HepG2 (cell line): Measurements from ENCODE around the gene BCAR3. TPM values are rescaled to one million over a fixed set of nuclear protein-coding genes. Genes with fewer than 3 reads are reported as not detected.

Source experiments
- ATAC-seq: fragments of 200-7000 bp; cut with Tn5 transposase; 3 replicates; pipeline ENCODE4 v1.9.1; 2020; ENCODE audit warnings: mild to moderate bottlenecking, moderate library complexity
- BruUV-seq: library from RNA; stranded (reverse); fragments of 400-500 nt; replicated peaks from 2 replicates; lab custom pipeline; 2021; lab: Mats Ljungman, UMichigan
- CTCF ChIA-PET: fragments of 300-600 bp; formaldehyde crosslinking; extraction: SDS; loops from one replicate; lab custom pipeline; 2021; ENCODE audit warnings: low total read pairs, inconsistent platforms, low intra/inter-chr PET ratio; lab: Yijun Ruan, JAX
- POLR2A ChIA-PET: fragments of 350-600 bp; sonication (Branson Sonifier 250); formaldehyde crosslinking; loops from one replicate; lab custom pipeline; 2020; ENCODE audit warnings: antibody characterized with exemption, inconsistent platforms; lab: Yijun Ruan, JAX
- DNase-seq: peaks from one replicate; pipeline ENCODE4 v3.0.0-alpha.2; 2015; ENCODE audit warnings: low spot score
- FAIRE-seq: peaks from 3 replicates; lab custom pipeline; 2011; peaks lifted over from hg19 to GRCh38; lab: Jason Lieb, UNC
- H2AFZ ChIP-seq: one replicate; pipeline ENCODE4 v1.6.1; 2011; ENCODE audit warnings: low read length, inconsistent platforms
- H3K27ac ChIP-seq: fragments of 300-600 bp; 3 replicates; pipeline ENCODE4 v1.8.0; 2011; ENCODE audit warnings: mixed run types, mild to moderate bottlenecking, mixed read lengths, low read length, inconsistent platforms; ENCODE audit not compliant: insufficient read depth; ENCODE audit errors: extremely low read length
- H3K27me3 ChIP-seq, 2 experiments: fragments of 200-600 bp in 1 of 2; 2 replicates in 1 of 2; 3 replicates in 1 of 2; pipeline versions ENCODE4 v1.6.0 to v1.8.0; 2011; ENCODE audit warnings: low read length in 2 of 2, mild to moderate bottlenecking in 2 of 2, moderate library complexity in 2 of 2, inconsistent platforms in 1 of 2; ENCODE audit not compliant: insufficient read depth in 2 of 2, control insufficient read depth in 1 of 2
- H3K36me3 ChIP-seq, 2 experiments: fragments of 200-600 bp in 1 of 2; replicated peaks in 1 of 2; 2 replicates in 1 of 2; 3 replicates in 1 of 2; pipeline versions ENCODE4 v1.5.1 to v1.8.0; 2011; ENCODE audit warnings: low read length in 2 of 2, inconsistent platforms in 1 of 2; ENCODE audit not compliant: insufficient read depth in 2 of 2, control insufficient read depth in 1 of 2
- H3K4me1 ChIP-seq: 2 replicates; pipeline ENCODE4 v1.5.1; 2012; ENCODE audit warnings: low read length, inconsistent platforms; ENCODE audit not compliant: insufficient read depth
- H3K4me2 ChIP-seq: 2 replicates; pipeline ENCODE4 v1.6.0; 2011; ENCODE audit warnings: low read depth, low read length, inconsistent platforms
- H3K4me3 ChIP-seq, 3 experiments: fragments of 200-600 bp in 1 of 3; sonication (generic), shearing (Covaris generic) in 1 of 3; replicated peaks in 1 of 3; 2 replicates each; pipeline ENCODE4 v1.5.1; 2011 to 2016; ENCODE audit warnings: low read length in 3 of 3, inconsistent platforms in 2 of 3, low read depth in 2 of 3, mild to moderate bottlenecking in 2 of 3, control low read depth in 1 of 3, mixed read lengths in 1 of 3; ENCODE audit not compliant: insufficient read depth in 1 of 3
- H3K79me2 ChIP-seq: one replicate; pipeline ENCODE4 v1.6.1; 2011; ENCODE audit warnings: low read length, inconsistent platforms; ENCODE audit not compliant: insufficient read depth
- H3K9ac ChIP-seq: 2 replicates; pipeline ENCODE4 v1.6.0; 2011; ENCODE audit warnings: mild to moderate bottlenecking, low read depth, low read length, inconsistent platforms; ENCODE audit not compliant: insufficient read depth
- H3K9me3 ChIP-seq: 2 replicates; pipeline ENCODE4 v1.5.1; 2012; ENCODE audit warnings: mild to moderate bottlenecking, low read length
- H4K20me1 ChIP-seq: 2 replicates; pipeline ENCODE4 v1.6.0; 2011; ENCODE audit warnings: inconsistent platforms, mild to moderate bottlenecking, low read length, moderate library complexity; ENCODE audit not compliant: insufficient read depth
- CBX1 ChIP-seq: IDR thresholded peaks from one replicate; pipeline ENCODE4 v1.6.1; 2016; ENCODE audit warnings: antibody characterized with exemption, low read depth
- GPBP1L1 ChIP-seq: sonication (generic); formaldehyde crosslinking; IDR thresholded peaks from 2 replicates; pipeline ENCODE4 v1.5.0; 2020; ENCODE audit warnings: mild to moderate bottlenecking, missing genetic modification reagents
- HES4 ChIP-seq: sonication (generic); formaldehyde crosslinking; IDR thresholded peaks from 2 replicates; pipeline ENCODE4 v1.9.0; 2021; ENCODE audit warnings: mild to moderate bottlenecking, missing genetic modification reagents, borderline replicate concordance
- HIVEP1 ChIP-seq: sonication (generic); formaldehyde crosslinking; IDR thresholded peaks from 2 replicates; pipeline ENCODE4 v1.4.0; 2020; ENCODE audit warnings: mild to moderate bottlenecking, missing genetic modification reagents
- HNRNPUL1 ChIP-seq: fragments of 200-400 bp; formaldehyde crosslinking; IDR thresholded peaks from 2 replicates; pipeline ENCODE4 v1.6.1; 2017; ENCODE audit warnings: low read depth, mild to moderate bottlenecking, low read length, moderate library complexity
- NFIB ChIP-seq: sonication (generic); formaldehyde crosslinking; IDR thresholded peaks from 2 replicates; pipeline ENCODE4 v1.9.0; 2021; ENCODE audit warnings: missing genetic modification reagents, mild to moderate bottlenecking, borderline replicate concordance
- RXRA ChIP-seq: sonication (generic); formaldehyde crosslinking; IDR thresholded peaks from 2 replicates; pipeline ENCODE4 v1.5.1; 2020; ENCODE audit warnings: missing genetic modification reagents
- SMAD9 ChIP-seq: sonication (generic); formaldehyde crosslinking; IDR thresholded peaks from 2 replicates; pipeline ENCODE4 v1.5.1; 2020; ENCODE audit warnings: mild to moderate bottlenecking, missing genetic modification reagents
- SOX5 ChIP-seq: IDR thresholded peaks from 2 replicates; pipeline ENCODE4 v1.6.1; 2016; ENCODE audit warnings: borderline replicate concordance
- TFE3 ChIP-seq: IDR thresholded peaks from 2 replicates; pipeline ENCODE4 v1.6.1; 2016
- TP53 ChIP-seq: sonication (generic); formaldehyde crosslinking; conservative IDR thresholded peaks from 2 replicates; pipeline ENCODE4 v1.4.0; 2020; ENCODE audit warnings: missing genetic modification reagents
- ZBTB1 ChIP-seq: sonication (generic); formaldehyde crosslinking; IDR thresholded peaks from 2 replicates; pipeline ENCODE4 v1.4.0; 2020; ENCODE audit warnings: missing genetic modification reagents, borderline replicate concordance
- ZFAT ChIP-seq: sonication (generic); formaldehyde crosslinking; conservative IDR thresholded peaks from 2 replicates; pipeline ENCODE4 v1.8.1; 2023; ENCODE audit warnings: missing genetic modification reagents, inconsistent platforms
- ZFP1 ChIP-seq: IDR thresholded peaks from 2 replicates; pipeline ENCODE4 v1.6.1; 2016
- ZNF33A ChIP-seq: sonication (generic); formaldehyde crosslinking; IDR thresholded peaks from 2 replicates; pipeline ENCODE4 v1.5.1; 2020; ENCODE audit warnings: missing genetic modification reagents, mild to moderate bottlenecking, moderate library complexity, borderline replicate concordance
- ZNF431 ChIP-seq: sonication (generic); formaldehyde crosslinking; IDR thresholded peaks from 2 replicates; pipeline ENCODE4 v1.9.0; 2022; ENCODE audit warnings: missing genetic modification reagents, low read depth, mild to moderate bottlenecking, borderline replicate concordance
- ZNF710 ChIP-seq: sonication (generic); formaldehyde crosslinking; IDR thresholded peaks from 2 replicates; pipeline ENCODE4 v1.5.0; 2020; ENCODE audit warnings: mild to moderate bottlenecking, missing genetic modification reagents, borderline replicate concordance
- ZNF777 ChIP-seq: sonication (generic); formaldehyde crosslinking; IDR thresholded peaks from 2 replicates; pipeline ENCODE4 v1.4.0; 2020; ENCODE audit warnings: missing genetic modification reagents
- WGBS: methylation state at CpG from one replicate; pipeline ENCODE4 v1.1.6; 2017; ENCODE audit warnings: low lambda C conversion rate; 5-methylcytosine and 5-hydroxymethylcytosine counted together
- in situ Hi-C: cut with HindIII; loops from 2 replicates; pipeline ENCODE4 v1.10.0; 2017; ENCODE audit warnings: low pct_unique_long_range_greater_than_20kb; ENCODE audit not compliant: extremely low pct_ligation_motif_present
- intact Hi-C: fragments of 100-400 bp; cut with micrococcal nuclease; formaldehyde crosslinking; loops from one replicate; pipeline ENCODE4 v1.10.0; 2022; ENCODE audit not compliant: unreplicated experiment
- polyA plus RNA-seq, 8 experiments: library from polyadenylated mRNA; depleted of rRNA in 3 of 8; stranded (reverse) in 7 of 8; unstranded in 1 of 8; fragments of >200 nt; fragmentation: Illumina TruSeq in 4 of 8; extraction: Trizol in 4 of 8; gene quantifications; 2 replicates each; pipeline versions ENCODE4 v1.2.1 to v1.2.3, GENCODE V29; 2011 to 2016; ENCODE audit warnings: low read depth in 4 of 8, missing spikeins in 1 of 8, mixed read lengths in 1 of 8; ENCODE audit not compliant: insufficient read depth in 1 of 8
- total RNA-seq, 5 experiments: library from RNA; depleted of rRNA; stranded (reverse); fragments of >200 nt; fragmentation: Illumina TruSeq; extraction: Trizol; gene quantifications; 2 replicates each; pipeline ENCODE4 v1.2.3, GENCODE V29; 2016; ENCODE audit warnings: low read depth in 1 of 5

BCAR3 gene
- total and polyA plus RNA-seq, 2 of the 13 experiments (the other 11 are each of a cell fraction or from before 2014, with no cell fraction given) = 3.6 to 4.8 TPM

GRCh38 chr1:93546162-93546863 lies 135.3 kb downstream of the BCAR3 start:
- 94% methylated on average over 3 of the region's 3 CpGs for WGBS
- CTCF ChIA-PET = no interaction called here

GRCh38 chr1:93542398-93542797 lies 139.2 kb downstream of the BCAR3 start:
- DNase-seq = no peak
- Histone ChIP-seq H3K4me1 (no peaks in the 10 kb centered on the region), H3K4me2 (no peak overlapping the region), H2AFZ (no peak overlapping the region), H4K20me1 (no peaks in the 10 kb centered on the region), H3K9ac (no peak overlapping the region), H3K9me3 (no peaks in the 10 kb centered on the region), H3K27me3 (no peaks in the 10 kb centered on the region), H3K4me3 (no peak overlapping the region), H3K79me2 (no peaks in the 10 kb centered on the region), H3K36me3 (peaks cover 0 to 24% of the 10 kb centered on the region in 2 experiments; a peak in 2 of 5 replicates), H3K27ac (no peak overlapping the region)
- intact Hi-C loops (no loop called here), in situ Hi-C loops (no loop called here)
- no peak for FAIRE-seq
- no TSS peak for BruUV-seq
- ChIA-PET POLR2A (interaction anchor here (0.6 kb wide), 1 partner anchor 26 kb away, joined by 4 read pairs; no protein-coding TSS in a partner anchor), CTCF (no interaction called here)
- no peak for ATAC-seq
- WGBS = 97% methylated on average over 1 of the region's 1 CpG
- TF ChIP-seq CBX1 = no peak
- TF ChIP-seq HIVEP1 (CRISPR knock-in tag) = no peak
- TF ChIP-seq TP53 (CRISPR knock-in tag) = no peak
- no peak for TF ChIP-seq ZFP1
- TF ChIP-seq SOX5 (CRISPR knock-in tag) = no peak
- TF ChIP-seq ZNF33A (CRISPR knock-in tag) = no peak
- TF ChIP-seq TFE3 = no peak
- TF ChIP-seq ZNF710 (CRISPR knock-in tag) = no peak
- TF ChIP-seq ZFAT (CRISPR knock-in tag) = no peak
- no peak for TF ChIP-seq GPBP1L1 (CRISPR knock-in tag)
- no peak for TF ChIP-seq HNRNPUL1

More at GRCh38 chr1:93546162-93546863, 135.3 kb downstream of the BCAR3 start:
- H4K20me1 ChIP-seq = no peaks in the 10 kb centered on the region
- H3K9ac ChIP-seq = no peak overlapping the region
- DNase-seq (no peak), ATAC-seq (no peak), FAIRE-seq (no peak)
- in situ Hi-C loops (no loop called here), intact Hi-C loops (no loop called here)
- no peak overlapping the region for H3K4me2 ChIP-seq
- H2AFZ ChIP-seq = no peak overlapping the region
- H3K79me2 ChIP-seq = no peaks in the 10 kb centered on the region
- peaks cover 6 to 46% of the 10 kb centered on the region in 2 experiments for H3K36me3 ChIP-seq
- TF ChIP-seq NFIB (CRISPR knock-in tag) (no peak), HES4 (no peak), ZNF431 (CRISPR knock-in tag) (no peak), ZNF777 (CRISPR knock-in tag) (no peak), RXRA (CRISPR knock-in tag) (no peak), ZBTB1 (CRISPR knock-in tag) (no peak), SMAD9 (CRISPR knock-in tag) (no peak)
- no peaks in the 10 kb centered on the region; a peak in 1 of 5 replicates for H3K27me3 ChIP-seq
- no TSS peak for BruUV-seq
- H3K9me3 ChIP-seq = no peaks in the 10 kb centered on the region
- H3K4me3 ChIP-seq = no peak overlapping the region
- POLR2A ChIA-PET = no interaction called here
- no peak overlapping the region for H3K27ac ChIP-seq
- H3K4me1 ChIP-seq = no peaks in the 10 kb centered on the region
